A549 (cell line): ENCODE measurements around the gene ARHGAP4. TPM values are rescaled to one million over a fixed set of nuclear protein-coding genes. Genes with fewer than 3 reads are reported as not detected.

Source experiments
- ATAC-seq, 2 experiments: fragments of 200-7000 bp in 1 of 2; fragments of >200 bp in 1 of 2; cut with Nextera tagmentation in 1 of 2; cut with Tn5 transposase in 1 of 2; 3 replicates each; pipeline versions ENCODE4 v1.8.0 to v1.9.1; 2018 to 2020; ENCODE audit warnings: mild to moderate bottlenecking in 1 of 2, moderate library complexity in 1 of 2
- CTCF ChIA-PET: fragments of 300-600 bp; sonication (Branson Sonifier 250); formaldehyde crosslinking; extraction: SDS; loops from one replicate; lab custom pipeline; 2021; ENCODE audit warnings: antibody characterized with exemption, inconsistent platforms; lab: Yijun Ruan, JAX
- POLR2A ChIA-PET: fragments of 350-600 bp; formaldehyde crosslinking; extraction: SDS; loops from one replicate; lab custom pipeline; 2021; ENCODE audit warnings: antibody characterized with exemption, inconsistent platforms; lab: Yijun Ruan, JAX
- DNase-seq, 2 experiments: peaks; one replicate each; pipeline versions ENCODE4 v3.0.0 to v3.0.0-alpha.2; 2011 to 2016; ENCODE audit warnings: low read depth in 1 of 2, low spot score in 1 of 2
- FAIRE-seq: peaks from 2 replicates; lab custom pipeline; 2011; peaks lifted over from hg19 to GRCh38; lab: Jason Lieb, UNC
- H3K27ac ChIP-seq, 2 experiments: fragments of >200 bp; sonication (Bioruptor Twin); formaldehyde crosslinking; 3 replicates each; pipeline ENCODE4 v1.5.1; 2016 to 2017
- H3K4me1 ChIP-seq: fragments of >200 bp; sonication (Bioruptor Twin); formaldehyde crosslinking; 3 replicates; pipeline ENCODE4 v1.6.1; 2016
- H3K4me2 ChIP-seq: fragments of >200 bp; sonication (Bioruptor Twin); formaldehyde crosslinking; 3 replicates; pipeline ENCODE4 v1.6.1; 2016
- H3K4me3 ChIP-seq: fragments of >200 bp; sonication (Bioruptor Twin); formaldehyde crosslinking; 3 replicates; pipeline ENCODE4 v1.5.1; 2016
- H3K9me3 ChIP-seq: fragments of >200 bp; sonication (Bioruptor Twin); formaldehyde crosslinking; 3 replicates; pipeline ENCODE4 v1.6.1; 2016
- CBX2 ChIP-seq: fragments of 200-600 bp; sonication (generic); IDR thresholded peaks from 2 replicates; pipeline ENCODE4 v1.6.1; 2016; ENCODE audit warnings: low read depth, mild to moderate bottlenecking, borderline replicate concordance
- CTCF ChIP-seq: fragments of >200 bp; sonication (Bioruptor Twin); formaldehyde crosslinking; IDR thresholded peaks from 3 replicates; pipeline ENCODE4 v1.5.1; 2016
- EHMT2 ChIP-seq: fragments of 200-600 bp; sonication (generic); IDR thresholded peaks from 2 replicates; pipeline ENCODE4 v1.6.1; 2016; ENCODE audit warnings: antibody characterized with exemption, low read depth, mild to moderate bottlenecking, moderate library complexity
- FOXS1 ChIP-seq: fragments of 250-450 bp; sonication (Bioruptor Pico); IDR thresholded peaks from 2 replicates; pipeline ENCODE4 v1.5.0; 2020; ENCODE audit warnings: mild to moderate bottlenecking, moderate library complexity
- HOXA7 ChIP-seq: fragments of 250-450 bp; sonication (Bioruptor Pico); IDR thresholded peaks from 2 replicates; pipeline ENCODE4 v1.5.0; 2020; ENCODE audit warnings: mild to moderate bottlenecking, moderate library complexity
- JUNB ChIP-seq: fragments of >200 bp; sonication (Bioruptor Twin); formaldehyde crosslinking; IDR thresholded peaks from 2 replicates; pipeline ENCODE4 v1.6.1; 2016
- KDM5A ChIP-seq: fragments of 200-600 bp; sonication (generic); IDR thresholded peaks from 2 replicates; pipeline ENCODE4 v1.6.1; 2016; ENCODE audit warnings: antibody characterized with exemption, mild to moderate bottlenecking
- MYC ChIP-seq: IDR thresholded peaks from 2 replicates; pipeline ENCODE4 v1.6.1; 2012; ENCODE audit warnings: mild to moderate bottlenecking, inconsistent platforms, low read length, improper control_type of control experiment, borderline replicate concordance
- NPAS2 ChIP-seq: fragments of 250-450 bp; sonication (Bioruptor Pico); IDR thresholded peaks from 2 replicates; pipeline ENCODE4 v1.8.0; 2022; ENCODE audit warnings: mild to moderate bottlenecking, moderate library complexity, borderline replicate concordance
- RNF2 ChIP-seq: fragments of 200-600 bp; sonication (generic); IDR thresholded peaks from 2 replicates; pipeline ENCODE4 v1.6.1; 2016; ENCODE audit warnings: low read depth, mild to moderate bottlenecking, antibody characterized with exemption, moderate library complexity, borderline replicate concordance
- TFCP2L1 ChIP-seq: fragments of 250-450 bp; sonication (Bioruptor Pico); IDR thresholded peaks from 2 replicates; pipeline ENCODE4 v1.5.0; 2021; ENCODE audit warnings: mild to moderate bottlenecking
- WGBS: methylation state at CpG from one replicate; pipeline ENCODE4 v1.1.6; 2017; ENCODE audit errors: missing lambda C conversion rate; 5-methylcytosine and 5-hydroxymethylcytosine counted together
- polyA plus RNA-seq, 4 experiments: library from polyadenylated mRNA; depleted of rRNA in 3 of 4; stranded (reverse); fragments of >200 nt; fragmentation: RNase III in 1 of 4; extraction: RNeasy Plus Mini Kit Qiagen cat#74134 plus additional on column Dnase treatment in 1 of 4; gene quantifications; 2 replicates in 3 of 4; 3 replicates in 1 of 4; pipeline ENCODE4 v1.2.3, GENCODE V29; 2011 to 2017
- TF ChIP-seq, protein P1 (sequence below): fragments of 200-600 bp; sonication (generic); IDR thresholded peaks from 2 replicates; pipeline ENCODE4 v1.6.1; 2016; ENCODE audit warnings: antibody characterized with exemption, mild to moderate bottlenecking, moderate library complexity
- TF ChIP-seq, protein P2 (sequence below): fragments of 150-350 bp; IDR thresholded peaks from 2 replicates; pipeline ENCODE4 v1.6.1; 2014; ENCODE audit warnings: low read depth, mild to moderate bottlenecking, low read length

Gene ARHGAP4
- polyA plus RNA-seq, 2 of the 4 experiments (the other 2 are of a cell fraction), result 0.78 to 0.98 TPM

DNA sequence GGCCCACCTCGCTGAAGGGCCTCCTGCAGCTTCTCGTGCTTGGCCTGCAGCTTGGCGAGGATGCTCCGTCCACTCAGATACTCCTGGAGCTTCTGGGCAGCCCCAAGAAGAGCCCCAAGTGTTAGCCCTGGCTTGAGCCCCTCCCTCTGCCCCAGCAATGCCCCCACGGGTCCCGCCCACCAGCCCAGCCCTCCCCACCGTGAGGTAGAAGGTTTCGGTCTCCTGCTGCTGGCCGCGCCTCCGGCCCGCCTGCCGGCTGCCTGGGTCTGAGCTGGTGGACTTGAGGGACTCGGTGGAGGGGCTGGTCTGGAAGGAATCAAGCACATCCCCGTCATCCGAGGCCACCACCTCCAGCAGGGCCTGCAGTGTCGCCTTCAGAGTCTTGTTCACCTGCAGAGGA is 12.9 kb downstream of the ARHGAP4 start:
- ATAC-seq, result no peak
- no peak overlapping the region for H3K4me3 ChIP-seq
- no peak for FAIRE-seq
- POLR2A ChIA-PET, result no interaction called here
- no peak overlapping the region for H3K27ac ChIP-seq
- no peak overlapping the region for H3K4me2 ChIP-seq
- no peak for TF ChIP-seq RNF2
- no CpG with 5 or more reads among the region's 17 CpGs for WGBS
- CTCF ChIA-PET, result interaction anchor here (1.0 to 8.6 kb wide), 3 partner anchors 10 to 304 kb away, joined by 3 to 56 read pairs (median 4); no protein-coding TSS in a partner anchor
- DNase-seq, result no peak
- H3K4me1 ChIP-seq, result no peaks in the 10 kb centered on the region
- H3K9me3 ChIP-seq, result no peaks in the 10 kb centered on the region

DNA sequence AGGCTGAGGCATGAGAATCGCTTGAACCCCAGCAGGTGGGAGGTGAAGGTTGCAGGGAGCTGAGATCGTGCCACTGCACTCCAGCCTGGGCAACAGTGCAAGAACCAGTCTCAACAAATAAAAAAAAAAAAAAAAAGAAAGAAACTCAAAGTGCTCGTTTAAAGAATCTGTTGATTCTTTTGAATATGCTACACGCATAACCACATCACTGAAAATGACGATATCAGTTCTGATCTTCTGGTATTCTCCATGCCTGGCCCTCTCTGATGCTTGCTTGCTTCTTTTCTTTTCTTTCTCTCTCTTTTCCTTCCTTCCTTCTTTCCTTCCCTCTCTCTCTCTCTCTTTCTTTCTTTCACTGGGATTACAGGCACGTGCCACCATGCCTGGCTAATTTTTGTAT is 14.3 kb downstream of the ARHGAP4 start:
- TF ChIP-seq FOXS1 (CRISPR knock-in tag), result no peak
- TF ChIP-seq JUNB, result no peak
- TF ChIP-seq HOXA7 (CRISPR knock-in tag), result no peak
- no peak for TF ChIP-seq NPAS2
- TF ChIP-seq CBX2, result no peak
- FAIRE-seq, result no peak
- CTCF ChIA-PET, result interaction anchor here (0.6 to 8.6 kb wide), 8 partner anchors 11 to 822 kb away, joined by 3 to 56 read pairs (median 3); no protein-coding TSS in a partner anchor
- Histone ChIP-seq H3K27ac (no peak overlapping the region), H3K9me3 (no peaks in the 10 kb centered on the region), H3K4me1 (no peaks in the 10 kb centered on the region), H3K4me3 (no peak overlapping the region), H3K4me2 (no peak overlapping the region)
- DNase-seq, result no peak
- WGBS, result 46% methylated on average over 6 of the region's 6 CpGs
- no peak for ATAC-seq
- POLR2A ChIA-PET, result no interaction called here

GRCh38 chrX:153910446-153910845 is 15.6 kb downstream of the ARHGAP4 start:
- POLR2A ChIA-PET, result interaction anchor here (0.8 to 1.0 kb wide), 3 partner anchors 13 to 18 kb away, joined by 3 to 5 read pairs (median 3); no protein-coding TSS in a partner anchor
- FAIRE-seq (no peak), ATAC-seq (no peak), DNase-seq (no peak)
- no peaks in the 10 kb centered on the region for H3K4me1 ChIP-seq
- CTCF ChIA-PET, result interaction anchor here (0.6 to 8.6 kb wide), 12 partner anchors 10 to 147 kb away, joined by 3 to 56 read pairs (median 3); partner anchors contain the start of gene PLXNB3
- TF ChIP-seq, protein P1, sequence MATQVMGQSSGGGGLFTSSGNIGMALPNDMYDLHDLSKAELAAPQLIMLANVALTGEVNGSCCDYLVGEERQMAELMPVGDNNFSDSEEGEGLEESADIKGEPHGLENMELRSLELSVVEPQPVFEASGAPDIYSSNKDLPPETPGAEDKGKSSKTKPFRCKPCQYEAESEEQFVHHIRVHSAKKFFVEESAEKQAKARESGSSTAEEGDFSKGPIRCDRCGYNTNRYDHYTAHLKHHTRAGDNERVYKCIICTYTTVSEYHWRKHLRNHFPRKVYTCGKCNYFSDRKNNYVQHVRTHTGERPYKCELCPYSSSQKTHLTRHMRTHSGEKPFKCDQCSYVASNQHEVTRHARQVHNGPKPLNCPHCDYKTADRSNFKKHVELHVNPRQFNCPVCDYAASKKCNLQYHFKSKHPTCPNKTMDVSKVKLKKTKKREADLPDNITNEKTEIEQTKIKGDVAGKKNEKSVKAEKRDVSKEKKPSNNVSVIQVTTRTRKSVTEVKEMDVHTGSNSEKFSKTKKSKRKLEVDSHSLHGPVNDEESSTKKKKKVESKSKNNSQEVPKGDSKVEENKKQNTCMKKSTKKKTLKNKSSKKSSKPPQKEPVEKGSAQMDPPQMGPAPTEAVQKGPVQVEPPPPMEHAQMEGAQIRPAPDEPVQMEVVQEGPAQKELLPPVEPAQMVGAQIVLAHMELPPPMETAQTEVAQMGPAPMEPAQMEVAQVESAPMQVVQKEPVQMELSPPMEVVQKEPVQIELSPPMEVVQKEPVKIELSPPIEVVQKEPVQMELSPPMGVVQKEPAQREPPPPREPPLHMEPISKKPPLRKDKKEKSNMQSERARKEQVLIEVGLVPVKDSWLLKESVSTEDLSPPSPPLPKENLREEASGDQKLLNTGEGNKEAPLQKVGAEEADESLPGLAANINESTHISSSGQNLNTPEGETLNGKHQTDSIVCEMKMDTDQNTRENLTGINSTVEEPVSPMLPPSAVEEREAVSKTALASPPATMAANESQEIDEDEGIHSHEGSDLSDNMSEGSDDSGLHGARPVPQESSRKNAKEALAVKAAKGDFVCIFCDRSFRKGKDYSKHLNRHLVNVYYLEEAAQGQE, result no peak
- TF ChIP-seq MYC (no peak), EHMT2 (no peak), KDM5A (no peak), TFCP2L1 (CRISPR knock-in tag) (no peak), CTCF (no peak), HOXA7 (CRISPR knock-in tag) (no peak)
- TF ChIP-seq, protein P2, sequence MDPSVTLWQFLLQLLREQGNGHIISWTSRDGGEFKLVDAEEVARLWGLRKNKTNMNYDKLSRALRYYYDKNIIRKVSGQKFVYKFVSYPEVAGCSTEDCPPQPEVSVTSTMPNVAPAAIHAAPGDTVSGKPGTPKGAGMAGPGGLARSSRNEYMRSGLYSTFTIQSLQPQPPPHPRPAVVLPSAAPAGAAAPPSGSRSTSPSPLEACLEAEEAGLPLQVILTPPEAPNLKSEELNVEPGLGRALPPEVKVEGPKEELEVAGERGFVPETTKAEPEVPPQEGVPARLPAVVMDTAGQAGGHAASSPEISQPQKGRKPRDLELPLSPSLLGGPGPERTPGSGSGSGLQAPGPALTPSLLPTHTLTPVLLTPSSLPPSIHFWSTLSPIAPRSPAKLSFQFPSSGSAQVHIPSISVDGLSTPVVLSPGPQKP, result no peak
- no CpG with 5 or more reads among the region's 22 CpGs for WGBS
- H3K4me3 ChIP-seq, result no peak overlapping the region
- no peaks in the 10 kb centered on the region for H3K9me3 ChIP-seq
- no peak overlapping the region for H3K4me2 ChIP-seq
- H3K27ac ChIP-seq, result no peak overlapping the region
